Liver (tissue), 3 donors: ENCODE data around the gene ZNF697.

Experiments used
- CTCF ChIP-seq: fragments of 150-350 bp; IDR thresholded peaks from 2 replicates; pipeline ENCODE4 v1.5.1; 2017; ENCODE audit warnings: improper control_type of control experiment, low read depth, low read length; ENCODE audit not compliant: missing input control
- FOXA1 ChIP-seq: IDR thresholded peaks from 2 replicates; pipeline ENCODE4 v1.6.1; 2016; ENCODE audit warnings: antibody characterized with exemption
- GABPA ChIP-seq, 2 donors: IDR thresholded peaks in 1 of 2; conservative IDR thresholded peaks in 1 of 2; 2 replicates each; pipeline ENCODE4 v1.6.1; 2016; ENCODE audit warnings: antibody characterized with exemption in 2 of 2, mild to moderate bottlenecking in 1 of 2, moderate library complexity in 1 of 2
- SP1 ChIP-seq: IDR thresholded peaks from 2 replicates; pipeline ENCODE4 v1.6.1; 2018; ENCODE audit warnings: antibody characterized with exemption, mild to moderate bottlenecking
- TAF1 ChIP-seq: conservative IDR thresholded peaks from 2 replicates; pipeline ENCODE4 v1.6.1; 2016; ENCODE audit warnings: antibody characterized with exemption, mild to moderate bottlenecking
- YY1 ChIP-seq: IDR thresholded peaks from 2 replicates; pipeline ENCODE4 v1.6.1; 2016; ENCODE audit warnings: antibody characterized with exemption, mild to moderate bottlenecking
- donor health status: healthy.
- donor health status: healthy.

DNA sequence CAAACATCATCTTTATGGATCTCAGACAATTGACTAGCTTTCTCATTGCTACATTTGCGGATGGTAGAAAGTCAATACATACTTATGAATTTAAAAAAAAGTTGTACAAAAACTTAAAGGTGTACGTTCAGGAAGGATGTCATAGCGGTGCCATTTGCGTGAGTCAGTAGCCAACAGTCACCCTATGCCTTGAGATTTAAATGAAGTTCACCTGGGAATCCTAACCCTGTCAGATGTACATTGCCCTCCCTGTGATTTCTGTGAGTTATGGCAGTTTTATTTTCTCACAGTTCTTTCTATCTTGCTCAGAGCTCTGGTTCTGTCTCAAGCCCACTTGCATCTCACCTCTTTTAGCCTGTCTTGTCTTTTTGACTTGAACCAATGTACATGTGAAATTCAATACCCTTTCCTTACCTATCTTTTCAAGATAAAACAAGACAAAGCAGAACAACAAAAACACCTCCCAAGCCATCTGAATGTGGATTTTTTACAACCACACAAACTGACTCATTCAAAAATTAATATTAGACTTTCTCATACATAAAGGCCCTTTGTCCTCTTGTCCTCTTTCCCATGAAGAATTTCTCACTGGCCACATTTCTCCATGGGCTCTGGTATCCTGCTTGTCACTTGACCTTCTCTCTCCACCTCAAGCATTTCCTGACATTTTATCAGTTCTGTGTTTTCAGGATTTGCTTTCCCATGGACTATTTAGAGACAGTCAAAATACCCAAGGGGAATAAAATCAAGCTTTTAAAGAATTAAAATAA is 25.3 kb upstream of the ZNF697 start:
- no peak for TF ChIP-seq CTCF
- no peak for TF ChIP-seq YY1
- TF ChIP-seq FOXA1 = no peak
- TF ChIP-seq SP1 = no peak
- no peak for TF ChIP-seq TAF1
- TF ChIP-seq GABPA (IDR thresholded peaks at IDR 0.05 in 1 of 2, conservative IDR thresholded peaks at IDR 0.05 in 1 of 2) = no peak
